GM21619 (cell line): ENCODE data around the gene PDIA2.
"Not testable (repeated sequence)": the region's sequence is repeated elsewhere in the genome, so short reads cannot be mapped to it uniquely, and the experiment has no call there.

Experiments used
- ATAC-seq: cut with Tn5 transposase; IDR thresholded peaks from one replicate; pipeline ENCODE4 v1.9.1; 2021; ENCODE audit not compliant: unreplicated experiment

The PDIA2 gene

DNA sequence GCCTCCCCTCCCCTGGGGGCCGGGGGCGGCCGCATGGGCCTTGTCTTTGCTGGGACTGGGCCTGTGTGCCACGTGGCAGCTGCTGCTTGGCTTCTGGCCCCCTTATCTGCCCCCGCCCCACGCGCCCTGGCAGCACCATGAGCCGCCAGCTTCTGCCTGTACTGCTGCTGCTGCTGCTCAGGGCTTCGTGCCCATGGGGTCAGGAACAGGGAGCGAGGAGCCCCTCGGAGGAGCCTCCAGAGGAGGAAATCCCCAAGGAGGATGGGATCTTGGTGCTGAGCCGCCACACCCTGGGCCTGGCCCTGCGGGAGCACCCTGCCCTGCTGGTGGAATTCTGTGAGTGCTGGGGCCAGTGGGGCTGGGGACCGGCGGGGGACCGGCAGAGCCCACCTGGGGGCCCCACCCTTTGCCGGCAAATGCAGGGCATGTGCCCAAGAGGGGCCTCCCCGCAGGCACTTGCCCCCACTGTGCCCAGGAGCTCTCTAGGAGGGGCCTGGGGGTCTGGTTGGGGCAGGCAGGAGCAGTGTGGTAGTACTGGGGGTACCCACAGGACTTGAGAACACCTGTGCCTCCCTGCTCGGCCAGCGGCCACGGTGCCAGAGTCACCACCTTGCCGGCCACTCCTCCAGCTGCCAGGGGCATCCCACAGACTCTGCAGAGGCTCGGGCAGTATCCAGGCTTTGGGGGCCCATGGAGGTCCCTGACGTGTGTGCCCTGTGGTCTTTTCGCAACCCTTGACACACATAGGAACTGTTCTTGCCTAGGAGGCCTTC, at the start of gene PDIA2:
TSS of gene PDIA2 (plus strand) at position 132 of the 773 bp plus-strand sequence. CDS start at position 138, 6 bp downstream.
- no peak for ATAC-seq

DNA sequence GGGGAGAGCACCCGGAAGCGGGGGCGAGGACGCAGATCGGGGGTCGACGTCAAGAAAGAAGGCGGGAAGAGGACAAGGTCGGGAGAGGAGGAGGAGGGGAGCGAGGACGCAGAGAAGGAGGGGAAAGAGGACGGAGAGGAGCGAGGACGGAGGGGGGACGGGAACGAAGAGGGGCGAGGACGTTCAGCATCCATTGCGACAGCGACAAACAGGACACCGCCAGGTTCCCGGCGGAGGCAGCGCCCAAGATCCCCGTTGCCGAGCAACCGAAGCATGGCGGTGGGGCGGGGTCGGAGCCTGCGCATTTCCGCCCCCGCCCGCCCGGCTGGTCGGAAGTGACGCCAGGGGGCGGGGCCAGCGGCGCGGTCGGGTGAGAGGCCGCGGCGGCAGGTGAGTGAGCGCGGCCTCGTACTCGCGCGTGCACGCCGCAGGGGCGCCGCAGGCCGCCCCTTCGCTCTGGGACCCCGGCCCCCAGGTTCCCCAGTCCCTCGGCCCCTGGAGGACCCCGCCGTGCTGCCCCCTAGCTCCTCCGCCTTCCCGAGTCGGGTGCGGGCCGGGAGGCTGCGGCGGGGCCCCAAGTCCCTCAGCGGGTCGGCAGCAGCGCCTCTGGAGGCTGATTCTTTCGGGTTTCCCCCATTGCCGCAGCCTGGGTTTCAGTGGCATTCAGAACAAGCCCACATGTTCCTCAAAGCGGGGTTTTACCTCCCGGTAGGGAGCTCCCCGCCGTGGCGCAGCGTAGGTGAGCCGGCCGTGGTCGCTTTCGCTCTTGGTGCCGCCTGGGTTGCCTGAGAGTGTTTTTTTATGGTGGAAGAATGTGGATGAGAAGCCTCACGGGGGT, 48.3 kb upstream of the PDIA2 start, which contains the start of gene FAM234A:
TSS of gene FAM234A (plus strand) at position 354 of the 838 bp plus-strand sequence. CDS start 19,593 bp downstream, outside the sequence.
- ATAC-seq: peak; percentile 86

- no peak for ATAC-seq
These were observed 43.1 kb upstream of the PDIA2 start for GRCh38 chr16:239948-240277.

DNA sequence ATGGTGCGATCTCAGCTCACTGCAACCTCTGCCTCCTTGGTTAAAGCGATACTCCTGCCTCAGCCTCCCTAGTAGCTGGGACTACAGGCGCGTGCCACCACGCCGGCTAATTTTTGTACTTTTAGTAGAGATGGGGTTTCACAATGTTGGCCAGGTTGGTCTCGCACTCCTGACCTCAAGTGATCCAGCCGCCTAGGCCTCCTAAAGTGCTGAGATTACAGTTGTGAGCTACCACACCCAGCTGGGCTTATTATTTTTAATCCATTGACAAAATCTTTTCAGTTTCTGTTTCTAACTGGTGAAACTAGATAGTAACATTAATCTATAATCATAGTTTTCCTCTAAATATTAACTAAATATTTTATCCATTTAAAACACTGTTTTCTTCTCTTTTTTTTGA, 42.4 kb upstream of the PDIA2 start:
- ATAC-seq: no peak

DNA sequence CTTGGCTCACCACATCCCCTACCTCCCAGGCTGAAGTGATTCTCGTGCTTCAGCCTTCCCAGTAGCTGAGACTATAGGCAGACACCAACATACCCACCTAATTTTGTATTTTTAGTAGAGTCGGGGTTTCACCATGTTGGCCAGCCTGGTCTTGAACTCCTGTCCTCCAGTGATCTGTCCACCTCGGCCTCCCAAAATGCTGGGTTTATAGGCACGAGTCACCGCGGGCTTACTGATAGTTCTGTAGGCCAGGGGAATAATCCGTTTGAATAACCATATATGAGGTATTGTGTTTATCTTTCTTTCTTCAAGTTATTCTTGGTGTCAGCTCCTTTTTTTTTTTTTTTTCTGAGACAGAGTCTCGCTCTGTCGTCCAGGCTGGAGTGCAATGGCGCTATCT, 40.7 kb upstream of the PDIA2 start:
- no peak for ATAC-seq

GRCh38 chr16:243348-243747, 39.6 kb upstream of the PDIA2 start:
- no peak for ATAC-seq

DNA sequence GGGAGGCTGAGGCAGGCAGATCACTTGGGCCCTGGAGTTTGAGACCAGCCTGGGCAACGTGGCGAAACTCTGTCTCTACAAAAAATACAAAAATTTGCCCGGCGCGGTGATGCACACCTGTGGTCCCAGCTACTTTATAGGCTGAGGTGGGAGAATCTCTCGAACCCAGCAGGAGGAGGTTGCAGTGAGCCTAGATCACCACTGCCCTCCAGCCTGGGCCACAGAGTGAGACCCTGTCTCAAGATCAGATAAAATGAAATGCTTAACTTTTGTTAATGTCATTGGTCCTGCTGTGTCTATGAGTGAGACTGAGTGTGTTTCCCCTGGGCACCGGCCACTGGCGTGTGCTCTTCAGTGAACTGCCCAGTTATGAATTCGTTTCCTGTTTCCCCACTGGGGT, 37.9 kb upstream of the PDIA2 start:
- ATAC-seq: no peak

DNA sequence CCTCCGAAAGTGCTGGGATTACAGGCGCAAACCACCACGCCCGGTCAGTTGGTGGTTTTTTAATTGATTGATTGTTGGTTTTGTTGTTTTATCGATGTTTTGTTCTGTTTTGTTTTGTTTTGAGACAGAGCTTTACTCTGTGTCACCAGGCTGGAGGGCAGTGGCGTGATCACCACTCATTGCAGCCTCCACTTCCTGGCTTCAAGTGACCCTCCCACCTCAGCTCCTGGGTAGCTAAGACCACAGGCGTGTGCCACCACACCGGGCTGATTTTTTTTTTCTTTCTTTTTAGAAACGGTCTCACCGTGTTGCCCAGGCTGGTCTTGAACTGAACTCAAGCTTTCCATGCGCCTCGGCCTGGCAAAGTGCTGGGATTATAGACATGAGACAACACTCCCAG, 35.9 kb upstream of the PDIA2 start:
- no peak for ATAC-seq

GRCh38 chr16:249431-249830, 33.5 kb upstream of the PDIA2 start:
- no peak for ATAC-seq

- no peak for ATAC-seq
These were observed 30.3 kb upstream of the PDIA2 start for GRCh38 chr16:252366-253337.

DNA sequence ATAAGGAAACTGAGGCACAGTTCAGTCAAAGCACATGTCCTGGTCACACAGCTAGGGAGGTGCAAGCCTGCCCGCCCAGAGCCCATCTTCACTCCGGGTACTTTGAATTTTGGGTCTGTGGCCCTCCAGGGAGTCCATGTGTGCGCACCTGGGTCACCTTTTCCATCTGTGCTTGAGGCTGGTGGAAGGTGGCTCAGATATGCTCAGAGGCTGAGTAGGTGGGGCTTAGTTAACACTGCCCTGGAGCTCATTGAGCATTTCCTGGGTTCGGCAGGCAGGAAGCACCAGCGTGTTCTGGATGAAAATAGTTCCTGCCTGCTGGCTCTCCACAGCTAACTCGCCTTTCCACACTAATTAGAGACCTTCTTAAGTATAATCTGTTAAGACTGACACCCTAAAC, 29.1 kb upstream of the PDIA2 start:
- no peak for ATAC-seq

- ATAC-seq: no peak
These were observed 28.5 kb upstream of the PDIA2 start for GRCh38 chr16:254461-254860.

DNA sequence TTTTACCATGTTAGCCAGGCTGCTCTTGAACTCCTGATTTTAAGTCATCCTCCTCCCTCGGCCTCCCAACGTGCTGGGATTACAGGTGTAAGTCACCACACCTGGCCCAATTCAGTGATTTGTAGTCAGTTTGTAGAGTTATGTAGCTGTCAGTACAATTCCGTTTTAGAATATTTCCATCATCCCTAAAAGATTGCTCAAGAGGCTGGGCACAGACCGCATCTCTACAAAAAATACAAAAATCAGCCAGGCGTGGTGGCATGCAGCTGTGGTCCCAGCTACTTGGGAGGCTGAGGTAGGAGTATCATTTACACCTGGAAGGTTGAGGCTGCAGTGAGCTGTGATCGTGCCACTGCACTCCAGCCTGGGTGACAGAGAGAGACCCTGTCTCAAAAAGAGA, 27.8 kb upstream of the PDIA2 start:
- ATAC-seq: no peak

DNA sequence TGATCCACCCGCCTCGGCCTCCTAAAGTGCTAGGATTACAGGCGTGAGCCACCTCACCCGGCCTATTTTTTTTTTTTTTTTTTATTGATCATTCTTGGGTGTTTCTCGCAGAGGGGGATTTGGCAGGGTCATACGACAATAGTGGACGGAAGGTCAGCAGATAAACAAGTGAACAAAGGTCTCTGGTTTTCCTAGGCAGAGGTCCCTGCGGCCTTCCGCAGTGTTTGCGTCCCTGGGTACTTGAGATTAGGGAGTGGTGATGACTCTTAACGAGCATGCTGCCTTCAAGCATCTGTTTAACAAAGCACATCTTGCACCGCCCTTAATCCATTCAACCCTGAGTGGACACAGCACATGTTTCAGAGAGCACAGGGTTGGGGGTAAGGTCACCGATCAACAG, 24.9 kb upstream of the PDIA2 start:
- ATAC-seq: not testable (repeated sequence)

DNA sequence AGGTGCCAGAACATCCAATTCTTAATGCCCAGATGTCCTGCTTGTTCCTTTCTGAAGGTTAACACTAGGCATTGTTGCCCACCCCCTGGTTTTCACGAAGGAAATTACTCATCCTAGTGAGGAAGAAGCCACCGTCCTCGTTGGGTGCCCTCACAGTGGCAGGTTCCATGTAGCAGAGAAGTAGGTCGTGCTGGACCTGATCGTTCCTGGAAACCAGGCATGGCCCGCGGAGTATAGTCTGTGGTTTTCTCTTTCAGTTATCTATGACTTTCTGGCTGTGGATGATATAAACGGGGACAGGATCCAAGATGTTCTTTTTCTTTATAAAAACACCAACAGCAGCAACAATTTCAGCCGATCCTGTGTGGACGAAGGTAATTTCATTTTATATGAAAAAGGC, 23.7 kb upstream of the PDIA2 start:
- ATAC-seq: no peak

DNA sequence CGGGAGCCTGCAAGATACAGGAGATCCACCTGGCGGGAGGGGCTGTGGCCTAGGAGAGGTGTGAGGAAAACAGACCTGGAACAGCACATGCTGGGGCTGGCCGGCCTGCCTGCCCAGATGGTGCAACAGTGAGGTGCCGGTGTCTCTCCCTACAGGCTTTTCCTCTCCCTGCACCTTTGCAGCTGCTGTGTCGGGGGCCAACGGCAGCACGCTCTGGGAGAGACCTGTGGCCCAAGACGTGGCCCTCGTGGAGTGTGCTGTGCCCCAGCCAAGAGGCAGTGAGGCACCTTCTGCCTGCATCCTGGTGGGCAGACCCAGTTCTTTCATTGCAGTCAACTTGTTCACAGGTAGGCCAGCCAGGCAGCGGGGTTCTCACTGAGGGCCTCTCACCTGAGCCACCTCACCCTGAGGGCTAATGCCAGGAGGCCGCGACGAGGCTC, 23.1 kb upstream of the PDIA2 start:
- ATAC-seq: no peak

DNA sequence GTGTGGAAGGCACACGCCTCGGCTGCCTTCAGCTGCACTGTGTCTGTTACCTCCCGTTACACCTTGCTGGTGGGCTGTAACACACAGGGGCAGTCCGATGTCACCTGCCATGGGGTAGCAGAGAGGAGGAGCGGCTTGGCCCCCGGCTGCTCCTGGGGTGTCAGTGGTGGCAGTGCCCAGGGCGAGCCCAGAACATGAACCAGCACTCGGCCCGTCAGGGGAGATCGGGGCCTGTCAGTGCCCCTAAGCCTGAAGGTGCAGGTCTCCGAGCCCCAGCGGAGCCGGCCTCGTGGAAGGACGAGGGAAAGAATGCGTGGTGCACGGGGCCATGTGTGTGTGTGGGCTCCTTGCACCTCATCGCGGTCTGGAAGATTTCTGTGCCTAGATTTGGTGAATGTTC, 22.6 kb upstream of the PDIA2 start:
- ATAC-seq: no peak

- ATAC-seq: no peak
These were observed 21.8 kb upstream of the PDIA2 start for GRCh38 chr16:261031-261691.

GRCh38 chr16:262121-262745, 20.7 kb upstream of the PDIA2 start:
- no peak for ATAC-seq

DNA sequence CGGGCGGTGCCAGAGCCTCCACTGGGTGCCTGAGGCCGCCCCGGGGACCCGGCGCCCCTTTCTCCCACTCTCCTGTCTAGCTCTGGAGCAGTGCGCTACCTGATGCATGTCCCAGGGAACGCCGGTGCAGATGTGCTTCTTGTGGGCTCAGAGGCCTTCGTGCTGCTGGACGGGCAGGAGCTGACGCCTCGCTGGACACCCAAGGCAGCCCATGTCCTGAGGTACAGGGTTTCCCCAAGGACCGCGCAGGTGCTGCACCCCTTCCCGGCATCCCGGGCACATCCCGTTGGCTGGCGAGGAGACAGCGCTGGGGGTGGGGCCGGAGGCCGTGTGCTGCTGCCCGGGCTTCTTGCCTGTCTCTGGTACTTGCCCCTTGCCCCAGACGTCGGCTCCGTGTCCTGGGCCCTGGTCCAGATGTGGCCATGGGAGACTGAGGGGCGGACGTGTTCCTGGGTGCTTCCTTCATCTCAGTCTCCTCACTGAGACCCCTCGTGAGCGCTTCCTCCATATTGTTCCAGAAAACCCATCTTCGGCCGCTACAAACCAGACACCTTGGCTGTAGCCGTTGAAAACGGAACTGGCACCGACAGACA, 19.7 kb upstream of the PDIA2 start:
- ATAC-seq: no peak
